Effector memory CD4-positive, alpha-beta T cell (primary cell): ENCODE data around the gene FOXO6.

Experiments
- DNase-seq, 3 donors: peaks; one replicate each; pipeline ENCODE4 v3.0.0-alpha.2; 2020
- H3K27ac ChIP-seq: 2 replicates; pipeline ENCODE4 v1.7.0; 2013; ENCODE audit warnings: mild to moderate bottlenecking, low read length, moderate library complexity; ENCODE audit not compliant: insufficient read depth, poor library complexity, severe bottlenecking
- H3K27me3 ChIP-seq: replicated peaks from 2 replicates; pipeline ENCODE4 v1.7.0; 2013; ENCODE audit warnings: mild to moderate bottlenecking, low read length; ENCODE audit not compliant: insufficient read depth, control insufficient read depth, poor library complexity, severe bottlenecking
- H3K36me3 ChIP-seq: 2 replicates; pipeline ENCODE4 v1.7.0; 2013; ENCODE audit warnings: mild to moderate bottlenecking, low read length, moderate library complexity; ENCODE audit not compliant: control insufficient read depth, insufficient read depth
- H3K4me1 ChIP-seq: 2 replicates; pipeline ENCODE4 v1.7.0; 2013; ENCODE audit warnings: low read length, mild to moderate bottlenecking; ENCODE audit not compliant: control insufficient read depth, insufficient read depth, poor library complexity, severe bottlenecking
- H3K4me3 ChIP-seq: 2 replicates; pipeline ENCODE4 v1.7.0; 2013; ENCODE audit warnings: low read length, low read depth, mild to moderate bottlenecking; ENCODE audit not compliant: insufficient read depth, poor library complexity, severe bottlenecking
- H3K9me3 ChIP-seq: 2 replicates; pipeline ENCODE4 v1.7.0; 2013; ENCODE audit warnings: mild to moderate bottlenecking, low read length, moderate library complexity; ENCODE audit not compliant: control insufficient read depth

The FOXO6 gene

DNA sequence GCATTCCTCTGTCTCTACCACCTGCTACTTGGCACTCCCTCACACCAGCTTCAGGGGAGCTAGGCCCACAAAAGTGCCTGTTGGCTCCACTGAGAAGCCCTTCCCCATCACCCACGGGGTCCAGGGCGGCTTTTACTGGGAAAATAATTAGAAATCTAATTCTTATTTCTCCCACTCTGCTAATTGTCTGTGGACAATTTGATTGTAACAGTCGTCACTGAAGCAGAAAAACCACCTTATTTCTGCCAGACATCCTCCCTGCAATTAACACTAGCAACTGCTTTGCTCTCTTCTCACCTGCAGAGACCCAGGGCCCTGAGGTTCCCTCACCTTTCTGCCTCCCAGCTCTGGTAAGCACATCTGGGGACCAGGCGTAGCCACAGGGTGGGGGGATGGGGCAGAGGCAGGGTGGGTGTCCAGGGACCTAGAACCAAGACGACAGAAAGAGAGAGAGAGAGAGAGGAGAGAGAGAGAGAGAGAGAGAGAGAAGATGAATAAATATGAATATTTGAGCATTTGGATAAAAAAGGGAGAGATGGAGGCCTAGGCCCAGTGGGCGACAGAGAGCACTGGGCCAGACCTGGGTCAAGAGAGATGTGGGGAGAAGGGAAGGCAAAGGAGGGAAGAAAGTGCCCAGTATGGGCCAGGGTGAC is 32.6 kb downstream of the FOXO6 start:
- DNase-seq = no peak
- Histone ChIP-seq H3K36me3 (no peaks in the 10 kb centered on the region), H3K4me1 (no peaks in the 10 kb centered on the region), H3K27me3 (no peaks in the 10 kb centered on the region), H3K27ac (no peak overlapping the region), H3K4me3 (no peak overlapping the region), H3K9me3 (no peaks in the 10 kb centered on the region)

DNA sequence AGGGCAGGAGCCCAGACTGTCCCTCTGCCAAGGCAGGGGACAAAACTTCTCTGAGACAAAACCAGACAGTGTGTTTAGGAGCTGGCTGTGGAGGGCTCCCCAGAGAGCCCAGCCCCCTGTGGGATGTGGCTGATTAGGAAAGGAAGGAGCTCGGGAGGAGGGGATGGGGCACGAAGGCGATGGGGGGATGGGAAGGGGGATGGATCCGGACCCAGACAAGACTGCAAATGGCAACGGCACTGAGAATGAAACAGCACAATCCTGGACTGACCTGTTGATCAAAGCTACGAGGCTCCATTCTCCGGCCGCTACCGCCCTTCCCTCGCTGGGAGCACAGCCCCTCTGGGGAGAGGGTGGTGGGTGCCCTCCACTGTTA is 33.1 kb downstream of the FOXO6 start:
- H3K9me3 ChIP-seq = no peaks in the 10 kb centered on the region
- H3K27ac ChIP-seq = no peak overlapping the region
- no peak overlapping the region for H3K4me3 ChIP-seq
- H3K4me1 ChIP-seq = no peaks in the 10 kb centered on the region
- no peak for DNase-seq
- H3K27me3 ChIP-seq = no peaks in the 10 kb centered on the region
- H3K36me3 ChIP-seq = no peaks in the 10 kb centered on the region

DNA sequence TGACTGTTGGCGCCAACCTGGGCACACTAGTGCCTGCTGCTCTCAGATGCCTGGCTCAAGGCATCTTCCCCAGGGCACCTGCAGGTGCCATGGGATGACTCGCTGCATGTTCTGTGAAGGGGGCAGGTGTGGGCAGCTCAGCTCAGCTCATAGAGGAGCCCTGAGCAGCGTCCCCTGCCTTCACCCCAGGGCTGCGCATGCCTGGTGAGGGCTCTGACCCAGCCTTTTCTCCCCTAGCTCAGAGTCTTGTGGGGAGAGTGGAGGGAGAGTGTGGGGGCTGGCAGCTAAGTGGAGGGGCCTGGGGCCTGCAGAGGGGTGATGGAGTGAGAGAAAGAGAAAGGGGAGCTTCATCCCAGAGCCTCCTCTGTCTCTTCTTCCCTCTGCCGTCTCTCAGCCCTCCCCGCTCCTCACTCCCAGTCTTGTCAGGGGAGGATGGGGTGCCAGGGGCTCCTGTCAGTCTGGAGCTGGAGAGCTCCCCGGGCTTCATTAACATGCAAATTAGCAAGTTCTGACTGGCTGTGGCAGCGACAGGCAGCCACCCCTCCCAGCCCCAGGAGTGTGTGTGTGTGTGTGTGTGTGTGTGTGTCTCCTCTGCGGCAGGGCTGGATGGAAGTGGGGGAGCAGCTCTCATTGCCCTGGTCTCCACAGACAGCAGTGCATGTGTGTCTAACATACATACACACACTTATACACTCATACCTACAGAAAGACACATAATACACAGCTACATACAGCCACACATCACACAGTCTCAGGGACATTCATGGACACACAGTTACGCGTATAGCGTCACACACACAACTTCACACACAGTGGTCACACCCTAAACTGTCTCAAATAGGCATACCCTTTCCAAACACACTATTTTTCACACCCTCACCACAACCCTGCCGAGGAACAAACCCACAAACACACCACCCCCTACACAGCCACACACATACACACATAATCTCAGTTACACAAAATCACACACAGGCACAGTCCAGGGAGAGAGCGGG is 34.0 kb downstream of the FOXO6 start:
- Histone ChIP-seq H3K4me1 (no peaks in the 10 kb centered on the region), H3K27me3 (no peaks in the 10 kb centered on the region), H3K9me3 (no peaks in the 10 kb centered on the region), H3K4me3 (no peak overlapping the region), H3K36me3 (no peaks in the 10 kb centered on the region), H3K27ac (no peak overlapping the region)
- DNase-seq = no peak

DNA sequence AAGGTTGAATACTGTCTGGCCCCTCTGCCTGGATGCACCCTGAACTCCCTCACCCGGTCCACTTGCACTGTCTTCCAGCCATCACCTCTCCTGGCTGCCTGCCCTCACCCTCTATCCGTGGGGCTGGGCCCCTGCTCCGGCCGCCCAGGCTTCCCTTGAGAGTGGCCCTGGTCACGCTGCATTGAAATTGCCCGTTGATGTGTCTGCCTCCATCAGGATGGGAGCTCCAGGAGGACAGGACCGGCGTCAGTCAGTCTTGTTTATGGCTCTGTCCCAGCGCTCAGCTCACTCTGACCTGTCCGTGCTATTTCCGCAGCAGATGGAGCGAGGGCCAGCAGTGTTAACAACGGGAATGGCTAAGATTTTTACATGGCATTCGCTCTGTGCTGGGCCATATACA is 34.9 kb downstream of the FOXO6 start:
- H3K9me3 ChIP-seq = no peaks in the 10 kb centered on the region
- no peak overlapping the region for H3K4me3 ChIP-seq
- H3K27me3 ChIP-seq = no peaks in the 10 kb centered on the region
- H3K27ac ChIP-seq = no peak overlapping the region
- no peaks in the 10 kb centered on the region for H3K4me1 ChIP-seq
- no peaks in the 10 kb centered on the region for H3K36me3 ChIP-seq
- DNase-seq = no peak

DNA sequence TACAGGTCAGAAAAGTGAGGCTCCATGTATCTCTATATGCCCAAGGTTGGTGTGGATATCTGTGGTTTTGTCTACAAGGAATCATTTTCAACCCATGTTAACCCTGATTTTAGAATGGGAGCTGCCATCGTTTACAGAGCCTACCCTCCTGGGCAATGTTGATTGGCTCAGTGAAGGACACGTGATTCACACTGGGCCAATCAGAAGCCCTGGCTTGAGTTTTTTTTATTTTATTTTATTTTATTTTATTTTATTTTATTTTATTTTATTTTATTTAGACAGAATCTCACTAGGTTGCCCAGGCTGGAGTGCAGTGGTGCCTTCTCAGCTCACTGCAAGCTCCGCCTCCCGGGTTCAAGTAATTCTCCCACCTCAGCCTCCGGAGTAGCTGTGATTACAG is 35.8 kb downstream of the FOXO6 start:
- Histone ChIP-seq H3K9me3 (no peaks in the 10 kb centered on the region), H3K27ac (no peak overlapping the region), H3K4me1 (no peaks in the 10 kb centered on the region), H3K36me3 (no peaks in the 10 kb centered on the region), H3K4me3 (no peak overlapping the region), H3K27me3 (no peaks in the 10 kb centered on the region)
- no peak for DNase-seq

DNA sequence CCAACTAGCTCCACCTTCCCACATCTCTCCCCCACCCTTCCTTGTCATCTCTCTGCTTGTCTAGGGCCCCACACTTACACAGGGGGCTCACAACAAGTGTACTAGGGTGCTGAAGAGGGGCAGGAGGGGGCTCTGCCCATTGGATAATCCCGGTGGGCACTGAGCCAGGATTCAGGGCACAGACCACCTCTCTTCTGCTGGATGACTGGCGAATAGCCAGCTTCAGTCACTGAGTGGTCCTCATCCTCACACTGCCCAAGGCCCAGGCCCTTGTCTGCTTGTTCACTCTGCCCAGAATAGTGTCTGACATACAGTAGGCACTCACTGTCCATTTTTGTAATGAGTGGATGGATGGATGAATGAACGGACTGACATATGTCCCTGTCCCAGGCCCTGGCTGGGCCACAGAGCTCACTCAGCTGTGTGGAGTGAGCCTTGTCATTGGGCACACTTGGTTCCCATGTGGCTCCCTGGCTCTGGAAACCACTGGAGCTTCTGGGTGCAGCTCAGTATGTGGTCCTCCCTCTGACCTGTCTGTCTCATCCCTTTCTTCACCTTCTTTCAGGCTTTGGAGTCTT is 36.6 kb downstream of the FOXO6 start:
- H3K9me3 ChIP-seq = no peaks in the 10 kb centered on the region
- no peaks in the 10 kb centered on the region for H3K36me3 ChIP-seq
- DNase-seq = no peak
- H3K4me3 ChIP-seq = no peak overlapping the region
- no peaks in the 10 kb centered on the region for H3K4me1 ChIP-seq
- no peaks in the 10 kb centered on the region for H3K27me3 ChIP-seq
- no peak overlapping the region for H3K27ac ChIP-seq

DNA sequence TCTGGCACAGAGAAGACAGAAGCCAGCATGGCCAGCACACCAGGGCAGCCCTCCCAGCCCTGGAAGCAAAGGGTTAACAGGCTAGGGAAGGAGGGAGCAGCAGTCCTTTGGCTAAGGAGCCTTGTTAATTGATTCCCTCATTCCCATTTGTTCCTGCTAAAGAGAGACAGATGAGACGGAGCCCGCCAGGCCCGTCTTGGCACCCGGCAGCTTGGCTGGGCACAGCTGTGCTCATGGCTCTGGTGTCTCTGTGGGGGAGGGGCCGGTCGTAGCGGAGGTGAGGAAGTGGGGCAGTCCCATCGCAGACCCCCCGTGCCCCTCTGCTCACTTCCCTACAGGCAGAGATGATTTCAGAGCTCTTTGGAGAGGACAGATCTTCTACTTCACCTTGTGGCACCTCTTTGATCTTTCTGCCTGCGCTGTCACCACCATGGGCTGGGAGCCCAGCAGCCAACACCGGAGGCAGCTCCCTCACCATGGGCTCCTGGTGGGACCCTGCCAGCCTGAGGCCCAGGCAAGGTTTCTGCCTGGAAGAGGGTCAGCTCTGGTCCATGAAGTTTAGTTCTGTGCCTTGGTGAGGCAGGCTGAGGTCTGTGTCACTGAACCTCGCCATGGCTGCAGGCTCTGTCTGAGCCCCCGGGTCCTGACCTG is 38.0 kb downstream of the FOXO6 start:
- Histone ChIP-seq H3K36me3 (no peaks in the 10 kb centered on the region), H3K4me3 (no peak overlapping the region), H3K27me3 (no peaks in the 10 kb centered on the region), H3K4me1 (no peaks in the 10 kb centered on the region), H3K9me3 (no peaks in the 10 kb centered on the region), H3K27ac (no peak overlapping the region)
- DNase-seq = no peak

DNA sequence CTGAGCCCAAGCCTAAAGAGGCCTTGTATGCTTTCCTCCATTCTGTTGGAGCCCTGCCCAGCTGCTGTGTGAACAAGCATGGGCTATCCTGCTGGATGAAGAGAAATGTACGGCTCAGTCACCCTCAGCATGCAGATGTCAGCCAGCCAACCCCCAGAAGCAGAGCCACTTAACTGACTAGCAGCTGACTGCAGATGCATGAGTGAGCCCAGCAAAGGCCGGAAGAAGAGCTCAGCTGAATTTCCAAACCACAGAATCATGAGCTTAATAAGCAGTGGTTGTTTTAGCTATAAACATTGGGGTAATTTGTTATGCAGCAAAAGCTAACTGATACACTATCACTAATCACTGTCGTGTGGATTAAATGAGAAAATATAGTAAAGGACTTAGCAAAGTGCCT is 39.0 kb downstream of the FOXO6 start:
- Histone ChIP-seq H3K4me3 (no peak overlapping the region), H3K9me3 (no peaks in the 10 kb centered on the region), H3K36me3 (no peaks in the 10 kb centered on the region), H3K27ac (no peak overlapping the region), H3K27me3 (no peaks in the 10 kb centered on the region), H3K4me1 (no peaks in the 10 kb centered on the region)
- DNase-seq = no peak

DNA sequence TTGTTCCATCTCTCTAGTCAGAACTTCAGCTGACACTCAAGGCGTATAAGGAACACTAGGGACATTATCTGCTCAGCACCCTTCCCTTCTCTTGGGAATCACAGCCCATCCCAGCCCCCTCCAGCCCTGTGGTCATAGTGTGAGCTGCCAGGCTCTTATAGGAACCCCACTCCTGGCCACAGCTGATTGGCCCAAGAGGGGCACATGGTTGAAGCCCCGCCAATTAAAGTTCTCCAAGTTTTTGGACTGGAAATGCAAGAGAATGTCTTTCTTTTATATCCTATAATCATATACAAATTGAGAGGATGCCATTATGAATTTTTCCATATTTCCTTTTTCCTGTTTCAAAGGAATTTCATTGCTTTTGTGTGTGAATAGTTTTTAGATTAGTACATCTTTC is 40.7 kb downstream of the FOXO6 start:
- no peak overlapping the region for H3K4me3 ChIP-seq
- no peaks in the 10 kb centered on the region for H3K9me3 ChIP-seq
- H3K36me3 ChIP-seq = no peaks in the 10 kb centered on the region
- no peaks in the 10 kb centered on the region for H3K4me1 ChIP-seq
- no peak for DNase-seq
- H3K27ac ChIP-seq = no peak overlapping the region
- H3K27me3 ChIP-seq = no peaks in the 10 kb centered on the region
